ENCODE data around the gene MAP10.

- TF ChIP-seq CTCF (IDR thresholded peaks at IDR 0.05) (no peak), ZFX (IDR thresholded peaks at IDR 0.05; ENCODE audit: borderline replicate concordance) (no peak)
These were observed 51.3 kb downstream of the MAP10 start for GRCh38 chr1:232856541-232856940.

All from 22Rv1 (cell line).